HG03159 (cell line): Measurements from ENCODE around the gene TRUB2.

Source experiments
- ATAC-seq: cut with Tn5 transposase; IDR thresholded peaks from one replicate; pipeline ENCODE4 v1.9.1; 2021; ENCODE audit warnings: mild to moderate bottlenecking, moderate library complexity; ENCODE audit not compliant: unreplicated experiment

Gene TRUB2, protein sequence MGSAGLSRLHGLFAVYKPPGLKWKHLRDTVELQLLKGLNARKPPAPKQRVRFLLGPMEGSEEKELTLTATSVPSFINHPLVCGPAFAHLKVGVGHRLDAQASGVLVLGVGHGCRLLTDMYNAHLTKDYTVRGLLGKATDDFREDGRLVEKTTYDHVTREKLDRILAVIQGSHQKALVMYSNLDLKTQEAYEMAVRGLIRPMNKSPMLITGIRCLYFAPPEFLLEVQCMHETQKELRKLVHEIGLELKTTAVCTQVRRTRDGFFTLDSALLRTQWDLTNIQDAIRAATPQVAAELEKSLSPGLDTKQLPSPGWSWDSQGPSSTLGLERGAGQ

DNA sequence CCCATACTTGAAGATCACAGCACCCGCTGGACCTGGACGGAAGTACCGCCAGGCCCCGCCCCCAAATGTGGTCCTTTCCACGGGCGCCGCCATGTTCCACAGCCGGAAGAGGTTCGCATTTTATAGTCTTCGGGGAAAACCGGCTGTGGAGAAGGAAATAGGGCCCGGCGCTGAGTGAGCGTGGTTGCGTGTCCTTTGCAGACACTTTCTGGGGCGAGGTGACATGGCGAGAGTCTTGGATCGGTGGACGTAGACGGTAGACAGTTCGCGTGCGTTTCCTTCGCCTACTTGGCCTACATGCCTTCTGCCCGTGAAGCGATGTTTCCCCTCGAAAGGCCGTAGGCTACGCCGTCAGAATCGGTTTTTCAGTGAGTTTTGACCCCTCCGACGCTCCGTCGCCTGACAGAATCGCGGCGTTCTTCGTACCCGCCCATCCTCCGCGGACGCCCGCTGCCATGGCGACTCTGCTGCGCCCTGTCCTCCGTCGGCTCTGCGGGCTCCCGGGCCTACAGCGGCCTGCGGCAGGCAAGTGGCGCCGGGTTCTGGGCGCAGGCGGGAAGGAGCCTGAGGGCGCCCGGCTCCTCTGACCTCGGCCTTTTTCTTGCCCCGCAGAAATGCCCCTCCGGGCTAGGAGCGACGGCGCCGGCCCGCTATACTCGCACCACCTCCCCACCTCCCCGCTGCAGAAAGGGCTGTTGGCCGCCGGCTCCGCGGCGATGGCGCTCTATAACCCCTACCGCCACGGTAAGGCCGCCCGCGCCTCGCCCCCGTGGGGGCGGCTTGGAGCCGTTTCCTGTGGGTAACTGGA, at the start of gene TRUB2, which contains the start of gene COQ4:
Gene TRUB2 (minus strand): TSS at position 44 of the 808 bp plus-strand sequence. CDS start 39 bp downstream, at position 5.
Gene COQ4 (plus strand): TSS at position 436 of the 808 bp plus-strand sequence. CDS start 20 bp downstream, at position 456.
- peak; percentile 78 for ATAC-seq

DNA sequence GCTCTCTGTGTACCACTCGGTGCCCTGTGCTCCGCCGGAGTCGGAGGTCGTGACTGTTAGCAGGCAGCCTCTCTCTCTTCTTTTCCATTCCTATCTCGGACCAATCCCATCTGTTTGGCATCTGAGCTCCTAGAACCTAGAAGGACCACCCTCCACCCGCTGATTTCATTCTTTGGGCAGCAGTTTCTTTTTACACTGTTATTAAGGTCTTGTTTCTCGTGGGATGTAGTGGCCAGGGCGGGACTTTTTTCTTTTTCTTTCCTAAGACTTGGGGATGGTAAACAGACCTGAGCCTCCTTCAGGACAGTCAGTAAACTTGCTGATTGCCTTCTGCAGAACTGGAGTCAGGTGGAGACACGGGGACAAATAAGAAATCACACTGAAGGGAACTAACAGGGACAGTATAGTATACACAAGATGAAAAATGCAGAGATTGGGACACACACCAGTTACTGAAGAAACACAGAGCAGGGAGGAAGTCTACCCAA, 49.4 kb upstream of the TRUB2 start:
- ATAC-seq, result no peak

DNA sequence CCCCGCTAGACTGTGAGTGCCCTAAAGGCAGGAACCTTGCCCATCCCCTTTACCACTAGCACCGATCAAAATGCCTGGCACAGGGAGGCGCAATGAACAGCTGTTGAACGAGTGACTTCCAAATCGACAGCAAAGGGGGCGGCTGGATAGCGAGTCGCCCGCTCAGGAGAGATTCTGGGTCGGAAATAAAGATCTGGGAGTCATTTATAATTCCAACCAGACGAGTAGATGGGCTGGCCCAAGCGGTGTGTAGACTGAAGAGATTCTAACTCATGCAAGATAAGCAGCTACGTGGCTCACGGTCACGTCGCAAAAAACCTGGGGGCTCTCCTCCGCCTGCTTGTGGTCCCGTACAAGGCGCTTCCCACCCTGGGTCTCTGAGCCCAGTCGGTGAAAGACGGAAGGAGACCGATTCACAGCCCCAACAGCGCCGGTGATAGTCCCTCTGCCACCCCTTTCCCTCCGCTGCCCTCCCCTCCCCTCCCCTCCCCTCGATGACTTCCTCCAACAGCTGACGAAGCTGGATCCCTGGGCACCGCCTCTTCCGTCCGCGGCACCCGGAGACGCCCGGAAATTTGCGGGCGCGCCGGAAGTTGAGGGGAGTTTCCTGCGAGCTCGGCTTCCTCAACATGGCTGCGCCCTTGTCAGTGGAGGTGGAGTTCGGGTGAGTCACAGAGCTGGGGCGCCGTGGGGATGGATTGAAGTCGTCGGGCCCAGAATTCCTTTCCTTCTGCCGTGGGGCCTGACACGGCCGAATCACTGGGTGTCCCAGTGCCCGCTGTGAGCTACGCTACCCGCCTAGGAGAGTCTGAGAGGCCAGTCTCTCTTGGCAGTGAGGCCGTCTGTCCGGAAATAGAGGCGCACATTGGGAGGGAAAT, 48.7 kb upstream of the TRUB2 start, which contains the start of gene URM1:
Gene URM1 (plus strand): TSS at position 623 of the 878 bp plus-strand sequence. CDS start 7 bp downstream, at position 630.
- ATAC-seq, result peak; percentile 89

DNA sequence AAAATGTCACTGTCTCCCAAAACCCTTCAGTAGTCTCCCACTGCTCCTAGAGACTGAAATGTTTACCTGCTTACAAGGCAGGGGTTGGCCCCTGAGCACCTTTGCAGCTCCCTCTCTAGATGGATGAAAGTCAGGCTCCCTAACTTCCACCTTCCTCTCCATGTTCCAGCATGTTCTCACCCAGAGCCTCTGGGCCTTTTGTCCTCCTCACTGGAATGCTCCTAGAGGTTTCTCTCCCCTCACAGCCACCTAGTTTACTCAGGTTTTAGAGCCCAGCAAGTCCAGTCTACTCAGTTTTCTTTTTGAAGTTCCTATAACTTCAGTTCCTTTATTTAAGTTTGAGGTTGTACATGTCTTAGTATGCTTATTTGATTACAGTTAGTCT, 48.1 kb upstream of the TRUB2 start:
- no peak for ATAC-seq

DNA sequence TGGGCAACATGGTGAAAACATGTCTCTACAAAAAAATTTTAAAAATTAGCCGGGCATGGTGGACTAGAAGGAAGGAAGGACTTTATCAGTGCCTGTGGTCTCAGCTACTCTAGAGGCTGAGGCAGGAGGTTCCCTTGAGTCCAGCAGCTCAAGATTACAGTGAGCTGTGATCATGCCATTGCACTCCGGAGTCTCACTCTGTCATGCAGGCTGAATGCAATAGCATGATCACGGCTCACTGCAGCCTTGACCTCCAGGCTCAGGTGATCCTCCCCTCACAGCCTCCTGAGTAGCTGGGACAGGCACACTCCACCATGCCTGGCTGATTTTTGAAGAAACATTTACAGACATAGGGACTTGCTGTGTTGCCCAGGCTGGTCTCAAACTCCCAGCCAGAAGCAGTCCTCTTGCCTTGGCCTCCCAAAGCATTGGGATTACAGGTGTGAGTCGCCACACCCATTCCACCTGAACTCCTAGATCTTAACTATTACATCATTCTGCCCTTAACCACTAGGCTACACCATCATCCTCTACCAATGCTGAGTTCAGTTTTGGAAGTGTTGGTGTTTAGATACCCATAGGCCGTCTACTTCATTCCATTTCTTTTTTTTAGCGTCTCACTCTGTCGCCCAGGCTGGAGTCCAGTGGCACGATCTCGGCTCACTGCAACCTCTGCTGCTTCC, 46.9 kb upstream of the TRUB2 start:
- no peak for ATAC-seq

DNA sequence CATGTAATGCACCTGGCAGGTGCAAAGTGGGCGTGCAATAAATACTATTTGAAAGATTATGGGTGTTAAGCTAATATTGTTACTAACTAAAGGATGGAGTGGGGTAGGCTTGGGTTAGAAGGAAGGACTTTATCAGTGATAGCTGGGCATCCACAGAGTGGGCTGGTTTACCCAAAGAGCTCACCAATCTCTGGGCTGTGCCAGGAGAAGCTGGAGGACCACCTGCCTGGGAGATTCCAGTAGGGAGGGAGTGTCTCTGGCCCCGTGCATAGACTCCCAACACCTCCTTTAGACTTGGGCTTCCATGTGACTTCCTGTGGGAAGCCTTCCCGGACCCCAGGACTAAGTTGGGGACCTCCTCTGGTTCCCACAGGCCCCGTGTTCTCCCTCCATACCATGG, 43.3 kb upstream of the TRUB2 start:
- no peak for ATAC-seq

DNA sequence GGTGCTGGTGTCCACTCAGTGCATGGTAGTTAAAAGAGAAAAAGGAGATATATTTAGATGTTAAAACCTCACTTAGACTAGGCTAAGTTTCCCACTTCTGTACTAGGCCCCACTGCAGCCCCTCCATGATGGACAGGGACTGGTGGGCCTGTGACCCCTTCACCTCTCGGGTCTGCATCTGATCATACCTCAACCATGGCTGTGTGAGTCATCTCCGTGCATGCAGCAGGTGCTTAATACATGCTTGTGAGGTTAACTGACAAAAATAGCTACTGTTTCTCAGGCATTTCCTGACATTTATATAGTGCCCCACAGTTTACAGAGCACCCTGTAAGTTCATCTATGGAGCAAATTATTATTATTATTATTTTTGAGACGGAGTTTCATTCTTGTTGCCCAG, 40.5 kb upstream of the TRUB2 start:
- ATAC-seq, result no peak

DNA sequence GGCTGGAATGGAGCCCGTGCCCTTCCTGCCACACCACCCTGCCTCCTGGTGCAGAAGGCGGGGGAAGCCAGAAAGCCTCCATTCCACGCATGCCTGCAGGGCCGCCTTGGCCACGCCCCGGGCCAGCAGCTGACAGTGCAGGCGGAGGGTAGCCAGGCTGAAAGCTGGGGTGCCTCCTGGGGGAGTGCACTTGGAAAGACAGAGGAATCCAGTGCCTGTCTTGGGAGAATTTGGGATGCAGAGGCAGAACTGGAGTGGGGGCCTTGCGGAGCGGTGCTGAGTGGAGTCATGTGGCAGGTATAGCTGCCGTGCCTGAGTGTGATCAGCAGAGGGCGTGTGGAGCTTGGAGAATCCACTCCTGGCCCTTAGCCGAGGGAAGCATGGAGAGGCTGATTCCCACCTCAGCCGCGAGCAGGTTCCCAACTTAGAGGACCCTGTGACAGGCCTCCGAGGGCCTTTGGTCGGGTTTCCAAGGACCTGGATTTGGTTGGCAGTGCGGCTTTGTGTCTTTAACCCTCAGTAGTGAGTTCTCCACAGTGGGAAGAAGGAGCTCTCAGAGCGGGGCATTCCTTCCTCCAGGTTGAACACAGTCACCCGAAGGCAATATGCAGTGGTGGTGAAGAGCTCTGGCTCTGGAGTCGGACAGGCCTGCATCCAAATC, 39.9 kb upstream of the TRUB2 start:
- peak; percentile 64 for ATAC-seq

DNA sequence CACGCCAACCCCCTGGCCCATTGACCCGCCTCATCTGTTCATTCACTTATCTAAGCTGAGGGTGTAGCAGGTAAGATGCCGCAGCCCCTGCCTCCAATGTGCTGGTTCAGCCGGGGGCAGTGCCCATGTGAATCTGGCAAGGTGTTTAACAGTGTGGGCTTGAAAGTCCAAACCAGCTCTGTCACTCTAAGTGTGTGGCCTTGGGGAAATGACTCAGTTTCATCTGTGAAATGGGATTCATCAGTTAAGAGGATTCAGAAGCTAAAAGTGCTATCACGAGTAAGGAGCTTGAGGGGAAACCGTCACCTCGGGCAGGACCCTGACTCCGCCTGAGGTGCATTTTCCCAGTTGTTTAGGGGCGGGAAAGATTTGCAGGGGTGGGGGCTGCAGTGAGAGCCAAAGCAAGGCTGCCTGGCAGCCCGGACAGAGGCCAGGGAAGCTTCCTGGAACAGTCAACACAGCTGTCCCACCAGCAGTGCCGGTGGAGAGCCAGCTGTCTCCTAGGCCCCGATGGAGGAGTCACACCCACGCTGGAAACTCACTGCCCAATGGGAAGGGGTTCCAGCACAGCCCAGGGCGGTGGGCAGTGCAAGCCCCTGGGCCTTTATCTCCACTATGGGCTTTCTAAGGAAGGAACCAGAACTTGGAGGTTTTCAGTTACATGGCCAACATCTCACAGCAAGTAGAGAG, 39.2 kb upstream of the TRUB2 start:
- no peak for ATAC-seq

DNA sequence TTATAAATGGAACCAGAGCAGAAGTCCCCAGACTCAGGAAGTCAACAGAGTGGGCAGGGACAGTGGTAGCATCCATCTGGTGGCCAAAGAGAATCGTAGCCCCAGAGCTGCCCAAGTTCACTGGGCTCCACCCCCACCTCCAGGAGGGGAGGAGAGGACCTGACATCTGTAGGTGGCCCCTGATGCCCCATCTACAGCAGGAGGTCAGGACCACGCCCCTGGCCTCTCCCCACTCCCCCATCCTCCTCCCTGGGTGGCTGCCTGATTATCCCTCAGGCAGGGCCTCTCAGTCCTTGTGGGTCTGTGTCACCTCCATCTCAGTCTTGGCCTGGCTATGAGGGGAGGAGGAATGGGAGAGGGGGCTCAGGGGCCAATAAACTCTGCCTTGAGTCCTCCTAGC, 38.6 kb upstream of the TRUB2 start:
- no peak for ATAC-seq

DNA sequence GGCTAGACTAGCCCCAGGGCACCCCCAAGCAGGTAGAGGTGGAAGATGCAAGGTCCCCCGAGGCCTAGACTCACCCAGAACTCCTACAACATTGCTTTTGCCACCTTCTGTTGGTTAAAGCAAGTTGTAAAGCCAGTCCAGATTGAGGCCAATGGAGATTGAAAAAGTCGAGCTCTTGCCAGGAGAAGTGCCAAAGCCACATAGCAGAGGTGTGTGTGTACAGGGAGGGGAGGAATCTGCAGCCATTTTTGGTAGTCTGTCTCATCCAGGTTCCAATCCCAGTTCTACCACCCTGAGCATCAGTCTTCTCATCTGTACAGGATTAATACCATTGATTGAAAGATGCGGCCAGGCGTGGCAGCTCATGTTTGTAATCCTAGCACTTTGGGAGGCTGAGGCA, 36.6 kb upstream of the TRUB2 start:
- no peak for ATAC-seq

DNA sequence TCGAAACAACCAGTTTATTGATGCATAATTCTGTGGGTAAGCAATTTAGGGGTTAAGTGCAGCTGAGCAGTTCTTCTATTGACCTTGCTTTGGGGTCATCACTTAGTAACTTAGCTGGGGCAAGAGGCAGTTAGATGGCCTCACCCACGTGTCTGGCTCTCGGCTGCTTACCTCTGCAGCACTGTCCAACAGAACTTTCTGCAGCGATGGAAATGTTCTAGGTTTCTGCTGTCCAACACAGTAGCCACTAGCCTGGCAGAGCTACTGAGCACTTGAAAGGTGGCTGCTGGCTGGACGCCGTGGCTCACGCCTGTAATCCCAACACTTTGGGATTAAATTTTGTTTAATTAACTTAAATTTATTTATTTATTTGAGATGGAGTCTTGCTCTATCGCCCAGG, 35.8 kb upstream of the TRUB2 start:
- no peak for ATAC-seq

DNA sequence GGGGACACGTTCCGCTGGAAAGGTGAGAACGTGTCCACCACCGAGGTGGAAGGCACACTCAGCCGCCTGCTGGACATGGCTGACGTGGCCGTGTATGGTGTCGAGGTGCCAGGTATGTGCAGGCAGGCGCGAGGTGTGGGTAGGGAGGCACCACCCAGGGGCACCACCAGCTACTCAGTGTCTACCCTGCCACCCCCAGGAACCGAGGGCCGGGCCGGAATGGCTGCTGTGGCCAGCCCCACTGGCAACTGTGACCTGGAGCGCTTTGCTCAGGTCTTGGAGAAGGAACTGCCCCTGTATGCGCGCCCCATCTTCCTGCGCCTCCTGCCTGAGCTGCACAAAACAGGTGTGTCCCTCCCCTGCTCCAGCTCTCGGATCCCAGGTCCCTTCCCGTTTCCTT, 33.2 kb upstream of the TRUB2 start:
- ATAC-seq, result no peak

DNA sequence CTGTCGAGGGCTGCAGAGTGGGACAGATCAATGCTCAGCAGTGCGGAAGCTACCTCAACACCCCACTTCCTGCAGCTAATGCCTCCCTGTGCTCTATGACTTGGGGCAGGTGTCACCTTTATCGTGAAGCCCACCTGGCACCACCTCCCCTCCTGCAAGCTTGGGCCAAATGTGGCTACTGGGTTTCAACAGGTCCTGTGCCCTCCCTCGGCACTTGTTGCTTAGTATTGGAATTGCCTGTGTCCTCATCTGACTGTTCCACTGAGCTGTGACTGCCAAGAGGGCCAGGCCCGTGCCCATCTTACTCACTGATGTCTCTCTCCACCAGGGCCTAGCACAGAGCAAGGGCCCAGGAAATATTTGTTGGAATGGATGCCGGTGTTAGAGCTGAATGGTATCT, 27.5 kb upstream of the TRUB2 start:
- ATAC-seq, result no peak

DNA sequence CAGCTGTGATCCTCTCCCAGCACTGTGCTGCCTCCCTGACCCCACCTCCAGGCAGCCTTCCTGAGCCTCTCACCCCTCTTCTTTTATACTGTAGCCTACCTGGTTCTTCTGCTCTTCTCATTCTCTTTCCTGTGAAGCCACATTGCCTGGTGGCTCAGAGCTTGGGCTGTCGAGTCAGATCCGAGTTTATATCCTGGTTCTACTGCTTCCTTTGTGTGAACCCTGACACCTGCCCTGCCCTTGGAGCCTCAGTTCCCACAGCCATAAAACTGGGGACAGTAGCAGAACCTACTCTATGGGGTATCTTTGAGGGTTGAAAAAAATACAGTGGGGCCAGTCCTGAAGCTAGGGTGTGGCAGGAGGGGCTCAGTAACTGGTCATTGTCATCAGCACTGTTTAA, 26.9 kb upstream of the TRUB2 start:
- no peak for ATAC-seq

DNA sequence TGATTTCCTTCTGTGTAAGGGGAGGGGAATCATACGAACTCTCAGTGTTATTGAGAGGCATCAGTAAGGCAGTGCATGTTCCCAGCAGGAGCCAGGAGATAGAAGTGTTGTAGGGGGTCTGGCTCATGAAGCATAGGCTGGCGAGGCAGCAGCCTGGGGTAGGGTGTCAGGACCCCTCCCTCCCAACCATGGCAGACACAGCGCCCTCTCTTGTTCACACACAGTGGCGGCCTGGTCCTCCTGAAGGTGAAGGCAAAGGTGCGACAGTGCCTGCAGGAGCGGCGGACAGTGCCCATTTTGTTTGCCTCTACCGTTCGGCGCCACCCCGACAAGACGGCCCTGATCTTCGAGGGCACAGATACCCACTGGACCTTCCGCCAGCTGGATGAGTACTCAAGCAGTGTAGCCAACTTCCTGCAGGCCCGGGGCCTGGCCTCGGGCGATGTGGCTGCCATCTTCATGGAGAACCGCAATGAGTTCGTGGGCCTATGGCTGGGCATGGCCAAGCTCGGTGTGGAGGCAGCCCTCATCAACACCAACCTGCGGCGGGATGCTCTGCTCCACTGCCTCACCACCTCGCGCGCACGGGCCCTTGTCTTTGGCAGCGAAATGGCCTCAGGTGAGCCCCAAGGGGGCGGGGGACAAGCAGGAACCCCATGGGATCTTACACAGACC, 22.8 kb upstream of the TRUB2 start:
- no peak for ATAC-seq

DNA sequence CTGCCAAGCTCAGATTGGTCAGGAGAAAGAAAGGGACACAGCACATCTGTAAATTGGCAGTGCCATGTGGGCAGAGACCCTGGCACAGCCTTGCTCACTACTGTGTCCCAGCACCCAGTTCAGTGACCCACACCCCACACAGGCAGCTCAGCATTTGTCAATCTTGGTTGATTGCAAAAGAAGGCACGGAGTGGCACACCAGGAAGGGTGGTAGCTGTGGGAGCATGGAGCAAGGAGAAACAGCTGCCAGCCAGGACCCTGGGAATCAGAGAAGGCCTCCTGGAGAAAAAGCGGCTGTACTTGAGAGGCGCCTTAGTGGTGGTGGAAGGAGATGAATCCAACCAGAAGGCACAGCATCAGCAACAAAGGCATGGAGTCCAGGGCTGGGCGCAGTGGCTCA, 21.6 kb upstream of the TRUB2 start:
- ATAC-seq, result no peak

DNA sequence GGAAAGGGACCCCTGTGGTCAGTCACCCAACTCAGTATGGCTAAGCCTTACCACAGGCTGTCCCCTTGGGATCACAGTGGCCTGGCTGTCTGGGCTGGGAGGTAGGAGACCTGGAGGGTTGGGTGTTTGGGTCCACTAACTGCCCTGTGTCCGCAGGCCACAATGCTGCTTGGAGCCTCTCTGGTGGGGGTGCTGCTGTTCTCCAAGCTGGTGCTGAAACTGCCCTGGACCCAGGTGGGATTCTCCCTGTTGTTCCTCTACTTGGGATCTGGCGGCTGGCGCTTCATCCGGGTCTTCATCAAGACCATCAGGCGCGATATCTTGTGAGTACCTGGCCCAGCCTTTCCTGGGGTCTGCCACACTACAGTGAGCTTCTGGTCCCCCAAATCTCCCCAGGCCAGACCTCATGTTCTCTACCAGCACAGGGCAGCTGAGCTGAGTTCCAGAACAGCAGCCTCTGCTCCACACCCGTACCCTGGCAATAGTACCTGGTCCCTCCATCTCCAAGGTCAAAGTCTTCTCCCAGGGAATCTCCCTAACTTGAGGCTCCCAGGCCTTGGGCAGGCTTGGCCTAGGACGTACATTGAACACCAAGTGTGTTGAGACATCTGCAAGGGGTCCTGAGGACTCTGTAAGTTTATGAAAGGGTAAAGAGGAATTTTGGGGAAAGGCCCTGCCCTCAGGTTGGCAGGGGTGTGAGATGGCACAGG, 20.9 kb upstream of the TRUB2 start:
- no peak for ATAC-seq
